HEK293T (cell line): Measurements from ENCODE around the gene AK5.
A peak's percentile ranks its signal among the peaks of the same experiment; 100 is the strongest.
"Not testable (repeated sequence)": the region's sequence is repeated elsewhere in the genome, so short reads cannot be mapped to it uniquely, and the experiment has no call there.

Experiments
- CTCF ChIA-PET: fragments of 350-600 bp; formaldehyde crosslinking; extraction: SDS; loops from one replicate; lab custom pipeline; 2021; ENCODE audit warnings: antibody characterized with exemption, inconsistent platforms; lab: Yijun Ruan, JAX
- POLR2A ChIA-PET: fragments of 350-600 bp; formaldehyde crosslinking; extraction: SDS; loops from one replicate; lab custom pipeline; 2020; ENCODE audit warnings: antibody characterized with exemption, inconsistent platforms; lab: Yijun Ruan, JAX
- DNase-seq: peaks from one replicate; pipeline ENCODE4 v3.0.0; 2012; ENCODE audit warnings: mixed read lengths; ENCODE audit errors: extremely low spot score
- ARNT ChIP-seq: fragments of 450-650 bp; IDR thresholded peaks from 2 replicates; pipeline ENCODE4 v1.6.1; 2017; ENCODE audit warnings: mild to moderate bottlenecking
- BHLHE40 ChIP-seq: fragments of 450-650 bp; IDR thresholded peaks from 2 replicates; pipeline ENCODE4 v1.6.1; 2016; ENCODE audit warnings: mild to moderate bottlenecking, moderate library complexity, borderline replicate concordance
- CTBP1 ChIP-seq: fragments of 450-650 bp; IDR thresholded peaks from 2 replicates; pipeline ENCODE4 v1.6.1; 2016; ENCODE audit warnings: borderline replicate concordance
- ELF4 ChIP-seq: fragments of 450-650 bp; IDR thresholded peaks from 2 replicates; pipeline ENCODE4 v1.6.1; 2017; ENCODE audit warnings: antibody characterized with exemption
- FOXA1 ChIP-seq: fragments of 450-650 bp; IDR thresholded peaks from 2 replicates; pipeline ENCODE4 v1.6.1; 2016; ENCODE audit warnings: mild to moderate bottlenecking
- FOXK2 ChIP-seq: fragments of 450-650 bp; IDR thresholded peaks from 2 replicates; pipeline ENCODE4 v1.6.1; 2016; ENCODE audit warnings: mild to moderate bottlenecking
- FOXM1 ChIP-seq: fragments of 450-650 bp; IDR thresholded peaks from 2 replicates; pipeline ENCODE4 v1.6.1; 2017; ENCODE audit warnings: mild to moderate bottlenecking, borderline replicate concordance
- HDGF ChIP-seq: fragments of 450-650 bp; IDR thresholded peaks from 2 replicates; pipeline ENCODE4 v1.6.1; 2017; ENCODE audit warnings: antibody characterized with exemption, borderline replicate concordance
- L3MBTL2 ChIP-seq: fragments of 450-650 bp; conservative IDR thresholded peaks from 2 replicates; pipeline ENCODE4 v1.6.1; 2016; ENCODE audit warnings: mild to moderate bottlenecking
- LEF1 ChIP-seq: fragments of 450-650 bp; IDR thresholded peaks from 2 replicates; pipeline ENCODE4 v1.6.1; 2017; ENCODE audit warnings: mild to moderate bottlenecking, borderline replicate concordance
- NFRKB ChIP-seq: fragments of 450-650 bp; IDR thresholded peaks from 2 replicates; pipeline ENCODE4 v1.6.1; 2016; ENCODE audit warnings: mild to moderate bottlenecking, moderate library complexity
- SP1 ChIP-seq: fragments of 450-650 bp; IDR thresholded peaks from 2 replicates; pipeline ENCODE4 v1.6.1; 2017
- SUZ12 ChIP-seq: fragments of 450-650 bp; IDR thresholded peaks from 2 replicates; pipeline ENCODE4 v1.6.1; 2016; ENCODE audit warnings: mild to moderate bottlenecking
- TARDBP ChIP-seq: fragments of 450-650 bp; IDR thresholded peaks from 2 replicates; pipeline ENCODE4 v1.6.1; 2016
- ZNF384 ChIP-seq: fragments of 450-650 bp; IDR thresholded peaks from 2 replicates; pipeline ENCODE4 v1.6.1; 2016
- TF ChIP-seq, protein P1 (sequence below): fragments of 450-650 bp; IDR thresholded peaks from 2 replicates; pipeline ENCODE4 v1.6.1; 2016

AK5 gene

DNA sequence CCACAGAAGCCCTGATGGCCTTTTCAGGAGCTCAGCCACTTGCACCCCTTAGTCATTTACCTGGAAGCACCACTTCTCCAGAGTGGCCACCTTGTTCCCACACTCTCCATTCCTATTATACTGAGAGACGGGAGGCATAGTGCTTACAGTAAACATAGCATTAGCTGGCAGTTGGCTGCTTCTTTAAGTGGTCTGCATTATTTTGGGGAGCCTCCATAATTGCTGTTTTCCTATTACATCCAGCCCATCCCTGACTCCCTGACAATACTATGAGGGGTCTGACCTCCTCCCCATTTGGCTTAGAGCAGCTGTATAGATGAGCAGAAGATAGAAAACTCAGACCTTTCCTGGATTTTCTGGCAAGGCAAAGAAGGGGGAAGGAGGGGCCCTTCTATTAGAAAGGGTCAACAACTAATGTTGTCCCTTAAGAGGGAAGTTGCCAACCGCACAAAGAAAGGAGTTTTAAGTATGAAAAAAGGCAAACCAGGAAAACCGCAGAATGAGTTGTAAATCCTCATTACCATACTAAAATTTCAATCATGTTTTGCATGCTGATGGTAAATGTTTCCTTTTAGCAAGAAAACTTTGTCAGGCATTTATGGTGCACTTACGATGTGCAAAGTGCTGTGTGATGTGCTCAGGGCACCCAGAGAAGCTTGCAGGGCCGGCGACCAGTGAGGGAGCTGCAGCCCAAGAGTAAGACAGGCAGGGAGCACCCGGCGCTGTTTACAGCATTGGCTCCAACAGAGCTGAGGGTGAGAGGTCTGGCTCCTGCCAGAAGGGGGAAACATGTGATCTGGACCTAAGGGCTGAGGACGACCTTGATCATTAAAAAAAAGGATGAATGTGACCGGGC is 233.3 kb downstream of the AK5 start:
- no peak for DNase-seq
- ChIA-PET POLR2A (no interaction called here), CTCF (interaction anchor here (1.5 kb wide), 1 partner anchor 18 kb away, joined by 3 read pairs; no protein-coding TSS in a partner anchor)
- TF ChIP-seq ELF4, result no peak

DNA sequence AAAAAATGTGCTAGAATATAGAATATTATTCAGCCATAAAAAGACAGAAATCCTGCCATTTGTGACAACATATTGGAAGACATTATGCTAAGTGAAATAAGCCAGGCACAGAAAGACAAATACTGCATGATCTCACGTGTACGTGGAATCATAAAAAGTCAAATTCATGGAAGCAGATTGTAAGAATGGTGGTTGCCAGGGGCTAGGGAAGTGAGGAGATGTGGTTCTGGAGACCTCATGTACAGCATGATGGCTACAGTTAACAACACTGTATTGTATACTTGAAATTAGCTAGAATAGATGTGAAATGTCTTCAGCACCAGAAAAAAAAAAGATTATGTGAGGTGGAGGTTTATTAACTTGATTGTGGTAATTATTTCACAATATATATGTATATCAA is 234.3 kb downstream of the AK5 start:
- POLR2A ChIA-PET, result no interaction called here
- DNase-seq, result no peak
- CTCF ChIA-PET, result no interaction called here
- TF ChIP-seq FOXA1 (no peak), BHLHE40 (no peak), FOXK2 (no peak), ZNF384 (no peak), L3MBTL2 (no peak), TARDBP (no peak), ELF4 (no peak), SUZ12 (no peak), SP1 (no peak)
- TF ChIP-seq, protein P1, sequence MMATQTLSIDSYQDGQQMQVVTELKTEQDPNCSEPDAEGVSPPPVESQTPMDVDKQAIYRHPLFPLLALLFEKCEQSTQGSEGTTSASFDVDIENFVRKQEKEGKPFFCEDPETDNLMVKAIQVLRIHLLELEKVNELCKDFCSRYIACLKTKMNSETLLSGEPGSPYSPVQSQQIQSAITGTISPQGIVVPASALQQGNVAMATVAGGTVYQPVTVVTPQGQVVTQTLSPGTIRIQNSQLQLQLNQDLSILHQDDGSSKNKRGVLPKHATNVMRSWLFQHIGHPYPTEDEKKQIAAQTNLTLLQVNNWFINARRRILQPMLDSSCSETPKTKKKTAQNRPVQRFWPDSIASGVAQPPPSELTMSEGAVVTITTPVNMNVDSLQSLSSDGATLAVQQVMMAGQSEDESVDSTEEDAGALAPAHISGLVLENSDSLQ, result no peak

DNA sequence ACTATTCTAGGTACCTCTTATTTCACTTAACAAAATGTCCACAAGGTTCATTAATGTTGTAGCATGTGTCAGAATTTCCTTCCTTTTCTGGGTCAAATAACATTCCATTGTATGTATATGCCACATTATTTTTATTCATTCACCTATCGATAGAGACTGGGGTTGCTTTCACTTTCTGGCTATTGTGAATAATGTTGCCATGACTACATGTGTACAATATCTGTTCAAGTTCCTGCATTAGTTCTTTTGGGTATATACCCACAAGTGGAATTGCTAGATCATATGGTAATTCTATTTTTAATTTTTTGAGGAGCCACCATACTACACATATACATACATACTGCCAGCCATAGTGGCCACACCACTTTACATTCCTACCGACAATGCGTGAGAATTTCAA is 242.2 kb downstream of the AK5 start:
- POLR2A ChIA-PET, result no interaction called here
- no peak for DNase-seq
- no peak for TF ChIP-seq FOXA1
- TF ChIP-seq, protein P1, result no peak
- CTCF ChIA-PET, result interaction anchor here (0.8 kb wide), 1 partner anchor 9 kb away, joined by 3 read pairs; no protein-coding TSS in a partner anchor

DNA sequence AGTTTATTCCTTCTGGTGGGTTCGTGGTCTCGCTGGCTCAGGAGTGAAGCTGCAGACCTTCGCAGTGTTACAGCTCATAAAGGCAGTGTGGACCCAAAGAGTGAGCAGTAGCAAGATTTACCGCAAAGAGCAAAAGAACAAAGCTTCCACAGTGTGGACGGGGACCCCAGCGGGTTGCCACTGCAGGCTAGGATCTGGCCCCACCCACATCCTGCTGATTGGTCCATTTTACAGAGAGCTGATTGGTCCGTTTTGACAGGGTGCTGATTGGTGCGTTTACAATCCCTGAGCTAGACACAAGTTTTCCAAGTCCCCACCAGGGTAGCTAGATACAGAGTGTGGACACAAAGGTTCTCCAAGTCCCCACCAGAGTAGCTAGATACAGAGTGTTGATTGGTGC is 249.3 kb downstream of the AK5 start:
- DNase-seq, POLR2A ChIA-PET, CTCF ChIA-PET: not testable (repeated sequence)

DNA sequence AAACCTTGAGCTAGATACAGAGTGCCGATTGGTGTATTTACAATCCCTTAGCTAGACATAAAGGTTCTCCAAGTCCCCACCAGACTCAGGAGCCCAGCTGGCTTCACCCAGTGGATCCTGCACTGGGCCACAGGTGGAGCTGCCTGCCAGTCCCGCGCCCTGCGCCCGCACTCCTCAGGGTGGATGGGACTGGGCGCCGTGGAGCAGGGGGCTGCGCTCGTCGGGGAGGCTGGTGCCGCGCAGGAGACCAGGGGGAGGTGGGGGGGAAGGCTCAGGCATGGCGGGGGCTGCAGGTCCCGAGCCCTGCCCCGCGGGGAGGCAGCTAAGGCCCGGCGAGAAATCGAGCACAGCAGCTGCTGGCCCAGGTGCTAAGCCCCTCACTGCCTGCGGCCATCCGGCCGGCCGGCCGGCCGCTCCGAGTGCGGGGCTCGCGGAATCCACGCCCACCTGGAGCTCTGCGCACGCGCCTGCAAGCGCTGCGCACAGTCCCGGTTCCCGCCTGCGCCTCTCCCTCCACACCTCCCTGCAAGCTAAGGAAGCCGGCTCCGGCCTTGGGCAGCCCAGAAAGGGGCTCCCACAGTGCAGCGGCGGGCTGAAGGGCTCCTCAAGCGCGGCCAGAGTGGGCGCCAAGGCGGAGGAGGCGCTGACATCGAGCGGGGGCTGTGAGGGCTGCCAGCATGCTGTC is 249.9 kb downstream of the AK5 start:
- POLR2A ChIA-PET, DNase-seq, CTCF ChIA-PET: not testable (repeated sequence)

DNA sequence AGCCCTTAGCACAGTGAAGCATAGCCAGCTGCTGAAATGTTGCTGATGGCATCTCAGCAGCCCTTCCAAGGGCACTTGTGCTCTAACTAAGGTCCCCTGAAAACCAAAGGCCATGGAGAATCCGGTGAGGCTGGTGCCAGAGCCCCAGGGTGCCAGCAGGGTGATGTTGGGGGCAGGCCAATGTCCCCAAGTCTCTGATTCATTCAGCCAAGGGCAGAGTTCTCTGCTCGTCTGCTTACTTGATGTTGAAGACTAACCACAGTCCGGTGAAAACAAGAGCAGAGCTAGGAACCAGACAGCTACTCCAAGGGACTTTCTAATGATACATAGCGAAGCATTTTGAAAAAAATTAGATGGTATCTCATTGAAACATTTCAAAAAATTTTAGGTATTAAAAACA is 250.8 kb downstream of the AK5 start:
- CTCF ChIA-PET, result interaction anchor here (0.9 to 1.1 kb wide), 3 partner anchors 9 to 18 kb away, joined by 3 to 10 read pairs (median 3); no protein-coding TSS in a partner anchor
- DNase-seq, result no peak
- no peak for TF ChIP-seq LEF1
- TF ChIP-seq ELF4, result no peak
- TF ChIP-seq L3MBTL2, result no peak
- TF ChIP-seq NFRKB, result no peak
- TF ChIP-seq SUZ12, result no peak
- no peak for TF ChIP-seq FOXA1
- no peak for TF ChIP-seq SP1
- TF ChIP-seq ZNF384, result no peak
- TF ChIP-seq HDGF, result no peak
- no peak for TF ChIP-seq ARNT
- POLR2A ChIA-PET, result no interaction called here

DNA sequence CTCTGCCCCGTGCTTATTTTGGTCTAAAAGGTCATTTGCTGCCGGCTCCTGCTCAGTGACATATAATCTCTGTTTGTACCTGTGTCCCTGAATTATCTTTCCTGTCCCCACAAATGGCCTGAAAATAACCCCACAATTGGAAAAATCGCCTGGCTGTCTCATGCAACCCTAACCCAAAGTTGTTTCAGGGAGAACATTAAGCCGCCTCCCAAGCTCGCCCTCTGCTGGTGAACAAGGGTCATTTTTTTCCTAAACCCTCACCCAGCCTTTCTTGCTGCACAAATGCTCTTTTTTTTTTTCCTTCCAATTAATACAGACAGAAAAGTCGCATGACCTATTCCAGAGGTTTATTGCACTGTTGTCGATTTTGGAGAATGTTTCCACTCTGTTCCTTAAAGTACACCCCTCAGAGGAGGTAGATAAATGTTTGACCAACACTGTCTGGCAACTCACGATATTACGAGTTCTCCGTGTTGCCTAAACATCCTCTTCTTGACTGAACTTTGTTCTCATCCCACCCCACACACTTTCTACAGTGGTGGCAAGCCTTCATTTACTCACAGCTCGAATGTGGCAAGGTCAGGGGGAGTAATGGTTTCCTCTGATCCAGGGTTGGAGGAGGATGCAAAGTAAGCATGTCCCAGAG is 252.0 kb downstream of the AK5 start:
- peak; percentile 87 for DNase-seq
- ChIA-PET CTCF (interaction anchor here (0.6 to 1.1 kb wide), 12 partner anchors 9 to 1168 kb away, joined by 3 to 10 read pairs (median 4); no protein-coding TSS in a partner anchor), POLR2A (no interaction called here)
- no peak for TF ChIP-seq SP1
- peak; percentile 49; the same call in 1 of the 2 replicates for TF ChIP-seq ZNF384

DNA sequence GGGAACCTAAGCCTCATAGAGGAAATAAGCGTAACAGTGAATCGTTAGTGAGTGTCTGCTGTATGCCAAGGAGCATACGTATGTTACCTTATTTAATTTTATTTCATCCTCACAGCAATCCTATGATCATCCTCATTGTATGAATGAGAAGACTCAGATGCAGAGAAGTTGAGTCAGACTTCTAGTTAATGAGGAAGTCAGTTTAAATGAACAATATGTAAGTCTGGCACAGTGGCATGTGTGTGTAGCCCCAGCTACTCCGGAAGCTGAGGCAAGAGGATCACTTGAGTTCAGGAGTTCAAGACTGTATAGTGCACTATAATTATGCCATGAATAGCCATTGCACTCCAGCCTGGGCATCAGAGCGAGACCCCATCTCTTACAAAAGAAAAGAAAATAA is 252.6 kb downstream of the AK5 start:
- ChIA-PET POLR2A (no interaction called here), CTCF (no interaction called here)
- TF ChIP-seq ARNT (no peak), CTBP1 (no peak), TARDBP (no peak), FOXM1 (no peak), FOXA1 (no peak), L3MBTL2 (no peak), BHLHE40 (no peak), SP1 (no peak), FOXK2 (no peak), HDGF (no peak), NFRKB (no peak), ELF4 (no peak), SUZ12 (no peak)
- TF ChIP-seq, protein P1, result no peak
- DNase-seq, result no peak
